SK-N-SH treated with all-trans-retinoic acid at 6 μM for 48 hours (cell line): ENCODE data around the gene PKM.

Experiments
- ATAC-seq: fragments of 200-7000 bp; cut with Tn5 transposase; 3 replicates; pipeline ENCODE4 v1.9.1; 2020; ENCODE audit warnings: mild to moderate bottlenecking, moderate library complexity
- ARNTL ChIP-seq: fragments of 450-650 bp; formaldehyde crosslinking; IDR thresholded peaks from 2 replicates; pipeline ENCODE4 v1.5.0; 2020; ENCODE audit warnings: low read depth, mild to moderate bottlenecking, moderate library complexity, borderline replicate concordance
- BACH2 ChIP-seq: fragments of 250-450 bp; sonication (Bioruptor Pico); IDR thresholded peaks from 2 replicates; pipeline ENCODE4 v1.9.0; 2021; ENCODE audit warnings: mild to moderate bottlenecking, borderline replicate concordance
- CSDC2 ChIP-seq: fragments of 250-450 bp; sonication (Bioruptor Pico); IDR thresholded peaks from 2 replicates; pipeline ENCODE4 v1.5.0; 2020; ENCODE audit warnings: mild to moderate bottlenecking, moderate library complexity
- ESRRG ChIP-seq: fragments of 250-450 bp; sonication (Bioruptor Pico); IDR thresholded peaks from 2 replicates; pipeline ENCODE4 v1.6.1; 2021; ENCODE audit warnings: mild to moderate bottlenecking
- GLIS3 ChIP-seq: fragments of 250-450 bp; sonication (Bioruptor Pico); IDR thresholded peaks from 2 replicates; pipeline ENCODE4 v1.5.0; 2020; ENCODE audit warnings: mild to moderate bottlenecking, moderate library complexity
- ISL1 ChIP-seq: fragments of 250-450 bp; sonication (Bioruptor Pico); IDR thresholded peaks from 2 replicates; pipeline ENCODE4 v2.1.2; 2022; ENCODE audit warnings: mild to moderate bottlenecking, moderate library complexity
- PPARA ChIP-seq: fragments of 250-450 bp; sonication (Bioruptor Pico); IDR thresholded peaks from 2 replicates; pipeline ENCODE4 v1.5.0; 2020; ENCODE audit warnings: mild to moderate bottlenecking, borderline replicate concordance
- RARB ChIP-seq: fragments of 250-450 bp; sonication (Bioruptor Pico); IDR thresholded peaks from 2 replicates; pipeline ENCODE4 v1.8.0; 2021; ENCODE audit warnings: mild to moderate bottlenecking, moderate library complexity
- SNAI2 ChIP-seq: fragments of 250-450 bp; sonication (Bioruptor Pico); IDR thresholded peaks from 2 replicates; pipeline ENCODE4 v1.5.0; 2020; ENCODE audit warnings: mild to moderate bottlenecking, moderate library complexity
- TCF4 ChIP-seq: fragments of 250-450 bp; sonication (Bioruptor Pico); IDR thresholded peaks from 2 replicates; pipeline ENCODE4 v1.8.0; 2021; ENCODE audit warnings: mild to moderate bottlenecking, moderate library complexity, borderline replicate concordance
- TOX ChIP-seq: fragments of 250-450 bp; sonication (Bioruptor Pico); IDR thresholded peaks from 2 replicates; pipeline ENCODE4 v1.8.0; 2021; ENCODE audit warnings: mild to moderate bottlenecking, moderate library complexity, borderline replicate concordance
- ZC3H10 ChIP-seq: fragments of 250-450 bp; sonication (Bioruptor Pico); IDR thresholded peaks from 2 replicates; pipeline ENCODE4 v1.5.1; 2021; ENCODE audit warnings: mild to moderate bottlenecking, moderate library complexity
- ZFP3 ChIP-seq: fragments of 250-450 bp; sonication (Bioruptor Pico); IDR thresholded peaks from 2 replicates; pipeline ENCODE4 v1.5.0; 2020; ENCODE audit warnings: mild to moderate bottlenecking, moderate library complexity
- ZFP30 ChIP-seq: fragments of 450-650 bp; formaldehyde crosslinking; IDR thresholded peaks from 2 replicates; pipeline ENCODE4 v1.5.0; 2022; ENCODE audit warnings: mild to moderate bottlenecking, moderate library complexity
- ZNF565 ChIP-seq: fragments of 450-650 bp; formaldehyde crosslinking; conservative IDR thresholded peaks from 2 replicates; pipeline ENCODE4 v1.5.0; 2020; ENCODE audit warnings: low read depth, mild to moderate bottlenecking, moderate library complexity
- ZNF70 ChIP-seq: fragments of 450-650 bp; formaldehyde crosslinking; IDR thresholded peaks from 2 replicates; pipeline ENCODE4 v1.5.0; 2020; ENCODE audit warnings: mild to moderate bottlenecking, moderate library complexity
- ZNF8 ChIP-seq: fragments of 450-650 bp; formaldehyde crosslinking; IDR thresholded peaks from 2 replicates; pipeline ENCODE4 v1.5.0; 2020; ENCODE audit warnings: mild to moderate bottlenecking, moderate library complexity
- TF ChIP-seq, protein P1 (sequence below): fragments of 250-450 bp; sonication (Bioruptor Pico); IDR thresholded peaks from 2 replicates; pipeline ENCODE4 v1.5.1; 2020; ENCODE audit warnings: low read depth, mild to moderate bottlenecking, moderate library complexity
- TF ChIP-seq, protein P2 (sequence below): fragments of 250-450 bp; sonication (Bioruptor Pico); IDR thresholded peaks from 2 replicates; pipeline ENCODE4 v1.5.1; 2021; ENCODE audit warnings: mild to moderate bottlenecking, moderate library complexity
- TF ChIP-seq, protein P3 (sequence below): fragments of 250-450 bp; sonication (Bioruptor Pico); IDR thresholded peaks from 2 replicates; pipeline ENCODE4 v1.8.0; 2021; ENCODE audit warnings: low read depth, mild to moderate bottlenecking, moderate library complexity, borderline replicate concordance
- TF ChIP-seq, protein P4 (sequence below): fragments of 250-450 bp; sonication (Bioruptor Pico); IDR thresholded peaks from 2 replicates; pipeline ENCODE4 v1.8.0; 2020; ENCODE audit warnings: mild to moderate bottlenecking, moderate library complexity, borderline replicate concordance
- TF ChIP-seq, protein P5 (sequence below): fragments of 250-450 bp; sonication (Bioruptor Pico); IDR thresholded peaks from 2 replicates; pipeline ENCODE4 v1.5.0; 2020; ENCODE audit warnings: mild to moderate bottlenecking, moderate library complexity

The PKM gene

DNA sequence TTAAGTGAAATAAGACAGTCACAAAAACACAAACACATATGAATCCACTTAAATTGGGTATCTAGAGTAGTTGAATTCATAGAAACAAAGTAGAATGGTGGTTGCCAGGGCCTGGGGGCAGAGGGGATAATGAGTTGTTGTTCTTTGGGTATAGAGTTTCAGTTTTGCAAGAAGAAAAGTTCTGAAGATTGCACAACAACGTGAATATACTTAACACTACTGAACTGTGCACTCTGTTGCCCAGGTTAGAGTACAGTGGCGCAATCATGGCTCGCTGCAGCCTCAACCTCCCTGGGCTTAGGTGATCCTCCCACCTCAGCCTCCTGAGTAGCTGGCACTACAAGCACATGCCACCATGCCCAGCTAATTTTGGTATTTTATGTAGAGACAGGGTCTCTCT, 48.3 kb downstream of the PKM start:
- TF ChIP-seq SNAI2 (CRISPR knock-in tag) (no peak), ZNF565 (CRISPR knock-in tag) (no peak), CSDC2 (CRISPR knock-in tag) (no peak), ISL1 (CRISPR knock-in tag) (no peak), ZFP30 (CRISPR knock-in tag) (no peak), BACH2 (CRISPR knock-in tag) (no peak), ZNF8 (no peak), ZFP3 (no peak)
- TF ChIP-seq, protein P1, sequence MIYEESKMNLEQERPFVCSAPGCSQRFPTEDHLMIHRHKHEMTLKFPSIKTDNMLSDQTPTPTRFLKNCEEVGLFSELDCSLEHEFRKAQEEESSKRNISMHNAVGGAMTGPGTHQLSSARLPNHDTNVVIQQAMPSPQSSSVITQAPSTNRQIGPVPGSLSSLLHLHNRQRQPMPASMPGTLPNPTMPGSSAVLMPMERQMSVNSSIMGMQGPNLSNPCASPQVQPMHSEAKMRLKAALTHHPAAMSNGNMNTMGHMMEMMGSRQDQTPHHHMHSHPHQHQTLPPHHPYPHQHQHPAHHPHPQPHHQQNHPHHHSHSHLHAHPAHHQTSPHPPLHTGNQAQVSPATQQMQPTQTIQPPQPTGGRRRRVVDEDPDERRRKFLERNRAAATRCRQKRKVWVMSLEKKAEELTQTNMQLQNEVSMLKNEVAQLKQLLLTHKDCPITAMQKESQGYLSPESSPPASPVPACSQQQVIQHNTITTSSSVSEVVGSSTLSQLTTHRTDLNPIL, result no peak
- TF ChIP-seq, protein P2, sequence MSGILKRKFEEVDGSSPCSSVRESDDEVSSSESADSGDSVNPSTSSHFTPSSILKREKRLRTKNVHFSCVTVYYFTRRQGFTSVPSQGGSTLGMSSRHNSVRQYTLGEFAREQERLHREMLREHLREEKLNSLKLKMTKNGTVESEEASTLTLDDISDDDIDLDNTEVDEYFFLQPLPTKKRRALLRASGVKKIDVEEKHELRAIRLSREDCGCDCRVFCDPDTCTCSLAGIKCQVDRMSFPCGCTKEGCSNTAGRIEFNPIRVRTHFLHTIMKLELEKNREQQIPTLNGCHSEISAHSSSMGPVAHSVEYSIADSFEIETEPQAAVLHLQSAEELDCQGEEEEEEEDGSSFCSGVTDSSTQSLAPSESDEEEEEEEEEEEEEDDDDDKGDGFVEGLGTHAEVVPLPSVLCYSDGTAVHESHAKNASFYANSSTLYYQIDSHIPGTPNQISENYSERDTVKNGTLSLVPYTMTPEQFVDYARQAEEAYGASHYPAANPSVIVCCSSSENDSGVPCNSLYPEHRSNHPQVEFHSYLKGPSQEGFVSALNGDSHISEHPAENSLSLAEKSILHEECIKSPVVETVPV, result no peak
- ATAC-seq, result no peak

DNA sequence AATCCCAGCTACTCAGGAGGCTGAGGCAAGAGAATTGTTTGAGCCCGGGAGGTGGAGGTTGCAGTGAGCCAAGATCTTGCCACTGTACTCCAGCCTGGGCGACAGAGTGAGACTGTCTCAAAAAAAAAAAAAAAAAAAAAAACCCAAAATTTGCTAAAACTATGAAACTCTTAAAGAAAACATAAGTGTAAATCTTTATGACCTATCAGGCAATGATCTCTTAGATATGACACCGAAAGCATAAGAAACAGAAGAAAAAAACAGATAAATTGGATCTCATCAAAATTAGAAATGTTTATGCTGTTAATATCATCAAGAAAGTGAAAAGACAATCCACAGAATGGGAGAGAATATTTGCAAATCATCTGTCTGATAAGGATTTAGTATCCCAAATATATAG, 48.7 kb downstream of the PKM start:
- ATAC-seq, result no peak
- TF ChIP-seq, protein P3, sequence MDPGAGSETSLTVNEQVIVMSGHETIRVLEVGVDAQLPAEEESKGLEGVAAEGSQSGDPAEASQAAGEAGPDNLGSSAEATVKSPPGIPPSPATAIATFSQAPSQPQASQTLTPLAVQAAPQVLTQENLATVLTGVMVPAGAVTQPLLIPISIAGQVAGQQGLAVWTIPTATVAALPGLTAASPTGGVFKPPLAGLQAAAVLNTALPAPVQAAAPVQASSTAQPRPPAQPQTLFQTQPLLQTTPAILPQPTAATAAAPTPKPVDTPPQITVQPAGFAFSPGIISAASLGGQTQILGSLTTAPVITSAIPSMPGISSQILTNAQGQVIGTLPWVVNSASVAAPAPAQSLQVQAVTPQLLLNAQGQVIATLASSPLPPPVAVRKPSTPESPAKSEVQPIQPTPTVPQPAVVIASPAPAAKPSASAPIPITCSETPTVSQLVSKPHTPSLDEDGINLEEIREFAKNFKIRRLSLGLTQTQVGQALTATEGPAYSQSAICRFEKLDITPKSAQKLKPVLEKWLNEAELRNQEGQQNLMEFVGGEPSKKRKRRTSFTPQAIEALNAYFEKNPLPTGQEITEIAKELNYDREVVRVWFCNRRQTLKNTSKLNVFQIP (CRISPR knock-in tag), result no peak
- TF ChIP-seq ARNTL (CRISPR knock-in tag) (no peak), GLIS3 (CRISPR knock-in tag) (no peak), ESRRG (CRISPR knock-in tag) (no peak), ZFP30 (CRISPR knock-in tag) (no peak), TCF4 (CRISPR knock-in tag) (no peak), BACH2 (CRISPR knock-in tag) (no peak), ZC3H10 (CRISPR knock-in tag) (no peak), ZNF70 (CRISPR knock-in tag) (no peak), CSDC2 (CRISPR knock-in tag) (no peak), ZNF8 (no peak), PPARA (CRISPR knock-in tag) (no peak), SNAI2 (CRISPR knock-in tag) (no peak), RARB (CRISPR knock-in tag) (no peak), TOX (CRISPR knock-in tag) (no peak), ZNF565 (CRISPR knock-in tag) (no peak)
- TF ChIP-seq, protein P4, sequence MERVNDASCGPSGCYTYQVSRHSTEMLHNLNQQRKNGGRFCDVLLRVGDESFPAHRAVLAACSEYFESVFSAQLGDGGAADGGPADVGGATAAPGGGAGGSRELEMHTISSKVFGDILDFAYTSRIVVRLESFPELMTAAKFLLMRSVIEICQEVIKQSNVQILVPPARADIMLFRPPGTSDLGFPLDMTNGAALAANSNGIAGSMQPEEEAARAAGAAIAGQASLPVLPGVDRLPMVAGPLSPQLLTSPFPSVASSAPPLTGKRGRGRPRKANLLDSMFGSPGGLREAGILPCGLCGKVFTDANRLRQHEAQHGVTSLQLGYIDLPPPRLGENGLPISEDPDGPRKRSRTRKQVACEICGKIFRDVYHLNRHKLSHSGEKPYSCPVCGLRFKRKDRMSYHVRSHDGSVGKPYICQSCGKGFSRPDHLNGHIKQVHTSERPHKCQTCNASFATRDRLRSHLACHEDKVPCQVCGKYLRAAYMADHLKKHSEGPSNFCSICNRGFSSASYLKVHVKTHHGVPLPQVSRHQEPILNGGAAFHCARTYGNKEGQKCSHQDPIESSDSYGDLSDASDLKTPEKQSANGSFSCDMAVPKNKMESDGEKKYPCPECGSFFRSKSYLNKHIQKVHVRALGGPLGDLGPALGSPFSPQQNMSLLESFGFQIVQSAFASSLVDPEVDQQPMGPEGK, result no peak
- TF ChIP-seq, protein P5, sequence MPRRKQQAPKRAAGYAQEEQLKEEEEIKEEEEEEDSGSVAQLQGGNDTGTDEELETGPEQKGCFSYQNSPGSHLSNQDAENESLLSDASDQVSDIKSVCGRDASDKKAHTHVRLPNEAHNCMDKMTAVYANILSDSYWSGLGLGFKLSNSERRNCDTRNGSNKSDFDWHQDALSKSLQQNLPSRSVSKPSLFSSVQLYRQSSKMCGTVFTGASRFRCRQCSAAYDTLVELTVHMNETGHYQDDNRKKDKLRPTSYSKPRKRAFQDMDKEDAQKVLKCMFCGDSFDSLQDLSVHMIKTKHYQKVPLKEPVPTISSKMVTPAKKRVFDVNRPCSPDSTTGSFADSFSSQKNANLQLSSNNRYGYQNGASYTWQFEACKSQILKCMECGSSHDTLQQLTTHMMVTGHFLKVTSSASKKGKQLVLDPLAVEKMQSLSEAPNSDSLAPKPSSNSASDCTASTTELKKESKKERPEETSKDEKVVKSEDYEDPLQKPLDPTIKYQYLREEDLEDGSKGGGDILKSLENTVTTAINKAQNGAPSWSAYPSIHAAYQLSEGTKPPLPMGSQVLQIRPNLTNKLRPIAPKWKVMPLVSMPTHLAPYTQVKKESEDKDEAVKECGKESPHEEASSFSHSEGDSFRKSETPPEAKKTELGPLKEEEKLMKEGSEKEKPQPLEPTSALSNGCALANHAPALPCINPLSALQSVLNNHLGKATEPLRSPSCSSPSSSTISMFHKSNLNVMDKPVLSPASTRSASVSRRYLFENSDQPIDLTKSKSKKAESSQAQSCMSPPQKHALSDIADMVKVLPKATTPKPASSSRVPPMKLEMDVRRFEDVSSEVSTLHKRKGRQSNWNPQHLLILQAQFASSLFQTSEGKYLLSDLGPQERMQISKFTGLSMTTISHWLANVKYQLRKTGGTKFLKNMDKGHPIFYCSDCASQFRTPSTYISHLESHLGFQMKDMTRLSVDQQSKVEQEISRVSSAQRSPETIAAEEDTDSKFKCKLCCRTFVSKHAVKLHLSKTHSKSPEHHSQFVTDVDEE, result no peak
- TF ChIP-seq, protein P1, result no peak
